Measurements from ENCODE around the gene CFAP43. TPM values are rescaled to one million over a fixed set of nuclear protein-coding genes. Genes with fewer than 3 reads are reported as not detected.

The CFAP43 gene
- total RNA-seq, 2 experiments from 2014 or later: not detected

- intact Hi-C loops (cut with micrococcal nuclease; ENCODE audit: unreplicated experiment): no loop called here
- no peak overlapping the region for H3K4me2 ChIP-seq (ENCODE audit: low read length)
These were observed 15.5 kb upstream of the CFAP43 start for GRCh38 chr10:104247513-104248146.

GRCh38 chr10:104246976-104247375 is 14.8 kb upstream of the CFAP43 start:
- Histone ChIP-seq H3K4me3 (ENCODE audit: low read depth, low read length, poor library complexity, severe bottlenecking) (no peak overlapping the region), H3K9me3 (ENCODE audit: low read length) (peaks cover 11% of the 10 kb centered on the region), H3K36me3 (ENCODE audit: insufficient read depth, low read length) (no peaks in the 10 kb centered on the region), H4K20me1 (ENCODE audit: insufficient read depth, low read length) (no peaks in the 10 kb centered on the region), H3K4me2 (ENCODE audit: low read length) (no peak overlapping the region), H3K27ac (ENCODE audit: low read depth, low read length, poor library complexity, severe bottlenecking) (no peak overlapping the region), H3K79me2 (ENCODE audit: insufficient read depth, low read depth, low read length) (no peaks in the 10 kb centered on the region), H2AFZ (ENCODE audit: low read length) (no peak overlapping the region), H3K9me2 (ENCODE audit: insufficient read depth, low read length) (no peaks in the 10 kb centered on the region), H3K4me1 (ENCODE audit: insufficient read depth, low read length, poor library complexity, severe bottlenecking) (no peaks in the 10 kb centered on the region)
- no peak for DNase-seq (ENCODE audit: low spot score)
- ChIA-PET POLR2A (interaction anchor here (3.4 kb wide), 1 partner anchor 10 kb away, joined by 8 read pairs; no protein-coding TSS in a partner anchor), CTCF (ENCODE audit: unreplicated experiment) (no interaction called here)
- intact Hi-C loops (cut with micrococcal nuclease; ENCODE audit: unreplicated experiment): no loop called here
- TF ChIP-seq EZH2phosphoT487 (IDR thresholded peaks at IDR 0.05; ENCODE audit: borderline replicate concordance, low read depth, low read length): no peak
- TF ChIP-seq CTCF (conservative IDR thresholded peaks at IDR 0.05; ENCODE audit: low read length): no peak
- BruUV-seq (replicated peaks): no TSS peak

More at GRCh38 chr10:104247513-104248146, 15.5 kb upstream of the CFAP43 start:
- Histone ChIP-seq H3K9me3 (ENCODE audit: low read length) (peaks cover 11% of the 10 kb centered on the region), H2AFZ (ENCODE audit: low read length) (no peak overlapping the region), H3K4me3 (ENCODE audit: low read depth, low read length, poor library complexity, severe bottlenecking) (no peak overlapping the region), H3K9me2 (ENCODE audit: insufficient read depth, low read length) (no peaks in the 10 kb centered on the region), H3K36me3 (ENCODE audit: insufficient read depth, low read length) (no peaks in the 10 kb centered on the region), H3K4me1 (ENCODE audit: insufficient read depth, low read length, poor library complexity, severe bottlenecking) (no peaks in the 10 kb centered on the region), H3K27ac (ENCODE audit: low read depth, low read length, poor library complexity, severe bottlenecking) (no peak overlapping the region), H4K20me1 (ENCODE audit: insufficient read depth, low read length) (no peaks in the 10 kb centered on the region), H3K79me2 (ENCODE audit: insufficient read depth, low read depth, low read length) (no peaks in the 10 kb centered on the region)
- BruUV-seq (replicated peaks): no TSS peak
- POLR2A ChIA-PET: interaction anchor here (3.4 kb wide), 1 partner anchor 10 kb away, joined by 8 read pairs; no protein-coding TSS in a partner anchor
- TF ChIP-seq CTCF (conservative IDR thresholded peaks at IDR 0.05; ENCODE audit: low read length) (no peak), EZH2phosphoT487 (IDR thresholded peaks at IDR 0.05; ENCODE audit: borderline replicate concordance, low read depth, low read length) (no peak)
- CTCF ChIA-PET (ENCODE audit: unreplicated experiment): no interaction called here
- DNase-seq (ENCODE audit: low spot score): no peak

GRCh38 chr10:104245066-104245632 is 13.0 kb upstream of the CFAP43 start:
- BruUV-seq (replicated peaks): no TSS peak
- POLR2A ChIA-PET: no interaction called here
- Histone ChIP-seq H3K27ac (ENCODE audit: low read depth, low read length, poor library complexity, severe bottlenecking) (no peak overlapping the region), H4K20me1 (ENCODE audit: insufficient read depth, low read length) (no peaks in the 10 kb centered on the region), H3K4me3 (ENCODE audit: low read depth, low read length, poor library complexity, severe bottlenecking) (no peak overlapping the region), H3K36me3 (ENCODE audit: insufficient read depth, low read length) (no peaks in the 10 kb centered on the region), H3K4me2 (ENCODE audit: low read length) (no peak overlapping the region), H2AFZ (ENCODE audit: low read length) (no peak overlapping the region), H3K9me2 (ENCODE audit: insufficient read depth, low read length) (no peaks in the 10 kb centered on the region), H3K79me2 (ENCODE audit: insufficient read depth, low read depth, low read length) (no peaks in the 10 kb centered on the region), H3K4me1 (ENCODE audit: insufficient read depth, low read length, poor library complexity, severe bottlenecking) (no peaks in the 10 kb centered on the region), H3K9me3 (ENCODE audit: low read length) (peaks cover 11% of the 10 kb centered on the region)
- no peak for DNase-seq (ENCODE audit: low spot score)
- TF ChIP-seq CTCF (conservative IDR thresholded peaks at IDR 0.05; ENCODE audit: low read length): no peak
- TF ChIP-seq EZH2phosphoT487 (IDR thresholded peaks at IDR 0.05; ENCODE audit: borderline replicate concordance, low read depth, low read length): no peak
- intact Hi-C loops (cut with micrococcal nuclease; ENCODE audit: unreplicated experiment): no loop called here
- CTCF ChIA-PET (ENCODE audit: unreplicated experiment): no interaction called here

All from OCI-LY7 (cell line).